Stimulated activated CD8-positive, alpha-beta memory T cell treated with anti-CD3 and anti-CD28 coated beads, Interleukin-2, amount 100 ng/mL, for 48 hours (primary cell): ENCODE measurements around the gene CUL1.

Experiments used
- DNase-seq, 2 donors: peaks; one replicate each; pipeline ENCODE4 v3.0.0-alpha.2; 2020; ENCODE audit warnings: low read depth in 2 of 2

The CUL1 gene

DNA sequence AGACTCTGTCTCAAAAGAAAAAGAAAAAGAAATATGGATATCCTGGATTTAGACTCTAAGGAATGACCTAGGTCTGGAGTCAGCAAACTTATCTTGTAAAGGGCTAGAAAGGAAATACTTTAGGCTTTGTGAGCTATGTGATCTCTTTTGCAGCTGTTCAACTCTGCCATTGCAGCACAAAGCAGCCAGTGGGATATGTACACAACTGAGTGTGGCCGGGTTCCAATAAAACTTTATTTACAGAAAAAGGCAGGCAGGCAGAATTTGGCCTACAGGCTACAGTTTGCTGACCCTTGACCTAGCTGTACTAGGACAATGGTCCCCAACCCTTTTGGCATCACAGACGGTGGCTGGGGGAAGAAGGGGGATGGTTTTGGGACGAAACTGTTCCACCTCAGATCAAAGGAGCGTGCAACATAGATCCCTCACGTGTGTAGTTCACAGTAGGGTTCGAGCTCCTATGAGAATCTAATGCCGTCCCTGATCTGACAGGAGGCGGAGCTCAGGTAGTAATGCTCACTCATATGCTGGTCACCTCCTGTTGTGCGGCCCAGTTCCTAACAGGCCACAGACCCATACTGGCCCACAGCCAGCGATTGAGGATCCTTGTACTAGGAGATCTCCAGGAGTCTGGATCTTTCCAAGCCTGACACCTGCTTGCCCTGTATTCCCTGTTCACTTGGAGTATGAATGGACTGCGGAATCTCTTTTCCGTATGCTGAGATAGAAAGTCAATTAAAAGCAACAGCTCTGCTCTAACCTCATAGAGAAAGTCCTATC is 63.0 kb downstream of the CUL1 start:
- DNase-seq, result no peak

GRCh38 chr7:148763622-148764021 is 64.9 kb downstream of the CUL1 start:
- DNase-seq, result no peak

GRCh38 chr7:148770004-148770403 is 71.3 kb downstream of the CUL1 start:
- no peak for DNase-seq

DNA sequence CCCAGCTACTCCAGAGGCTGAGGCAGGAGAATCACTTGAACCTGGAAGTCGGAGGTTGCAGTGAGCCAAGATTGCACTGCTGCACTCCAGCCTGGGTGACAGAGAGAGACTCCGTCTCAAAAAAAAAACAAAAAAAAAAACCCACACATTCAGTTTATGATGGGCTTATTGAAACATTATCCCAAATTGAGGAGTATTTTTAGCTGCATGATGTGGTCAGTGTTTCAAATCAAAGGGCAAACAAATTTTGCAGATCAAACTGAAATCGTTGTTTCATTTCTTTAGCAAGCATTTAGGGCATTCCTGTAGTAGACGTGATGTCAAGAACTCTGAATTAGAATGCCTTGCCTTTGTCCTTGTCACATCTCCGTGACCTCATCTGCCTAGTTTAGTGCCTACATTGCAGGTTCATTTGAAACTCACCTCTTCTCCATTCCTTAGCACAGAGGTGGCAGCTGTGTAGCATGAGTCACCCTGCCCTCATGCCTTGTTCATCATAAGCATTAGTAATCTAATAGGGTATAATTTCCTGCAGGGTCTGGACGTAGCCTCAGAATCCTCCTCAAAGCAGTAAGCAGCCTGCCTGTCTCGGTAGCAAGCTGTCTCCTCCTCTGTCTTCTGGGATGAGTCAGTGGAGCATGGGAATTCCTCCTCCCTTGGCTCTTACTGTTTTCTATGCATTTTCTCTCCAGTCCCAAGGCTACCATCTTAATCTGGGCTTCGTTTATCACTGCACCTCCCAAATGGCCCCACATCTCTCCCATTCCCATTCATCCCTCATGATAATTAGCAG is 73.8 kb downstream of the CUL1 start:
- DNase-seq, result peak in 1 of 2 donors; percentile 4

GRCh38 chr7:148773334-148773733 is 74.6 kb downstream of the CUL1 start:
- DNase-seq, result no peak

DNA sequence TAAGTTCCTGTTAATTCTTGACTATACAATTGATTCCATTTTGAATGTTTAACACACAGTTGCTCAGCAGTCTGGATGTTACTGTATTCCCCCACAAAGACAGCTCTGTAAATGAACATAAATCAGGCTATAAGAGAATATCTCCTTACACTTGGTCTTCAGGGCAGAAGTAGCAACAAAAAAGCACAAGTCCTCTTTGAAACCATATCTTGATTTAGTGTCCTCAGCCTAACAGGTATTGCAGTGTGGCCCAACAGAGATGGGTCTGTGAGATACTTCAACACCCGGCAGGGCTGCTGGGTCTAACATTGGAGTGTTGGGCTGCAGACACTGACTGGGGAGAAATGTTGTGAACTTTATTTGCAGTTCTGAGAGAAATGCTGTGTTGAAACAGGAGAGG is 75.8 kb downstream of the CUL1 start:
- DNase-seq, result no peak

DNA sequence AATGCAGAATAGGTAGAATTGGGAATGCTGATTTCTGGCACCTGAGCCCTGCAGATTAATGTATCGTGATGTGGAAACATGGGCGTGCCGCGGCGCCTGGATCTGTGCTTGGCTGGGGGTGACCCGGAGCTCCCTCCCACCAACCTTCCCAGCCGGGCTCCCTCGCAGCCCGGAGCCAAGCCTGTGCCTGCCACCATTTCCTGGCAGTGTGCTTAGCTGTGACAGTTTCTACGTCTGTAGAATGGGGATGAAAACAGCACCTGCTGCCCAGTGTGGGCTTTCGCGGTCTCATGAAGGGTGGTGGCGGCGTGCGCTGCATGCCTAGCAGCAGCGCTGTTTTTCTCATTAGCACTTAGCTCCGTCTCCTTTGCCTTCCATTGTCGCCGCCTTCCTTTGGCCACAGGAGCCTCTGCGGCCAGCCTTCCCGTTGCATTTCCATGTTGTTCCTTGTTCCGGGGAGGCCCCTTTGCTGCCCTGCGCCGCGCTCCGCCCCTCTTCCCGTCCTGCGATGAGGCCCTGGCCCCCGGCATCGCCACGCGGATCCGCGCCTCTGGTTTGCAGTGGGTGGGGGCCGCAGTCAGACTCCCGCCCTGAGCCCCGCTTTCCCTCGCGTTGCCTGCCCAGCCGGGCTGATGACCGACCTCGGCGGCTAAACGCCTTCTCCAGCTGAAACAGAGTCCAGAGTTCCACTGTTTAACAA is 84.2 kb downstream of the CUL1 start:
- DNase-seq, result no peak

DNA sequence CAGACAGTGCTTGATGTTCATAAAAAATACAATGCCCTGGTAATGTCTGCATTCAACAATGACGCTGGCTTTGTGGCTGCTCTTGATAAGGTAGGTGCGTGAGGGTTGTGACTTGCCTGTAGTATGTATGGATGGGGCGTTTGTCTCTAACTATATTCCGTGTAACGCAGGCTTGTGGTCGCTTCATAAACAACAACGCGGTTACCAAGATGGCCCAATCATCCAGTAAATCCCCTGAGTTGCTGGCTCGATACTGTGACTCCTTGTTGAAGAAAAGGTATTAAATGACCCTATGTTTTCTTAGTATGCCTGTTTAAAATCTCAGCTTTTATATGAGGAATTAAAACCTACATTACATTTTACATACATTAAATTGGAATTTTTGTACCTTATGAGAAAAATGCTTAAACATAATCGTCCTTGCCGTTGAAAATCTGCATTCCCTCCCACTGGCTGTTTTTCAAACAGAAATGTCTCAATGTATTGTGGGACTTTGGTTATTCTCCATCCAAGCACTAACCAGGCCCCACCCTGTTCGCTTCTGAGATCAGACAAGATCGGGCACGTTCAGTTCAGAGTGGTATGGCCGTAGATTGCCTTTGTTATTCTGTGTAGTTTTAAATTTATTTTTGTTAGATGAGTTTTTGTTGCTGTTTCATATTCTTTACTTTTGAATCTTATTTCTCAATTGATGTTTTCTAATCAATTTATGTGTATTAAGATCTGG is 85.3 kb downstream of the CUL1 start:
- DNase-seq, result no peak

DNA sequence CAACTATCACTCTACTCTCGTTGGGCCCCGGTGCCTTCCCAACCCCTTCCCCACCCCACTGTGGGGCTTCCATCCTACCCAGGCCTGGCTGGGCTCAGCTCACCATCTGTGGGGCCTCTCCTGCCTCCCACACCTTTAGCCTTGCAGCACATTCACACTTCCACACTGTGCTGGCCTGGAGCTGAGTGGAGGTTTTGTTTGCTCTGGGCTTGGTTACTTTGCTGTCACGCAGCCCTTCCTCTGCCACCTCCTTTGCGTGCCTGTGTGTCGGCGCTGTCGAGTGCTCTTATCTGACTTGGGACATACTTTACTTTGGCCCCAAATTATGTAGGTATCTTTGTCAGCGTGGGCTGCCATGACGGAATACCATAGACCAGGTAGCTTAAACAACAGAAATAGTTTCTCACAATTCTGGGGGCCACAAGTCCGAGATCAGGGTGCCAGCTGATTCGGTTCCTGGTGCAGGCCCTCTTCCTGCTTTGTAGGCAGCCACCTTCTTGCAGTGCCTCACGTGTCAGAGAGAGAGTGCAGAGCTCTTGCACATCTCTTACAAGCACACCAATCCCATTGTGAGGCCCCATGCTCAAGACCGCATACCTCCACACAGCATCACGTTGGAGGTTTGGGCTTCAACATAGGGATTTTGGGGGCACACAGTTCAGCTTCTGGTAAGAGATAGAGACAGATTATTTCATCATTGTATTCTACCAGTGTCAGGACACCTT is 89.0 kb downstream of the CUL1 start:
- no peak for DNase-seq

GRCh38 chr7:148789220-148789619 is 90.5 kb downstream of the CUL1 start:
- DNase-seq, result no peak

GRCh38 chr7:148790131-148790726 is 91.5 kb downstream of the CUL1 start:
- no peak for DNase-seq

DNA sequence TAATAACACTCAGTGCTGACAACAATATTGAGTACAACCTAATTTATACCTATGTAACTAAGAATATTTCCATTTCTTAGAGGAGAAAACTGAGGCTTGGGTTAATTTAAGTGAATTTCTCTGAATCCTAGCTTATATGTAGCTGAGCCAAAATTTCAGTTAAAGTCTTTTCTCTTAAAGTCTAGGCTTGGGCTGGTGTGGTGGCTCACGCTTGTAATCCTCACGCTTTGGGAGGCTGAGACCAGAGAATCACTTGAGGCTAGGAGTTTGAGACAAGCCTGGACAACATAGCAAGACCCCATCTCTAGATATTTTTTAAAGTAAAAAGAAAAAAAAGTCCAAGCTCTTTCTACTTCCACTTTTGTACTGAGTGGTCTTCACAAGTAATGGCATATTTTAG is 92.1 kb downstream of the CUL1 start:
- no peak for DNase-seq

DNA sequence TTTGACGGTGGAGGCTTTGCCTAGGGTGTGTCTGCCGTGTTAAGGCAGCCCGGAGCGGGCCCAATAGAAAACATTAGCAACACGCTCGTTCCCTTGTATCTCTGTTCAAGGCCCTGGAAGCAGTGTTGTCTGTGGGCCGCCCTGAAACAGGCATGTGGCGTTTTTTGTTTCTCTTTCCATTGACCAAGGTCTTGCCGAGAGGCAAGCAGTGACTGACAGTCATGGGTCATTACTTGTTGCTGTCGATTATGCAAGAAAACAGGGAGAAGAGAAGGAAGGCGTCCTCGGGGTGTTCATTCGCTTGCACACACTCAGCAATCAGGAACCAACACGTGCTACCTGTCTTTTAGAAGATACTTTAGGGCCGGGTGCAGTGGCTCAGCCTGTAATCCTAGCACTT is 92.8 kb downstream of the CUL1 start:
- no peak for DNase-seq

- no peak for DNase-seq
Measured at GRCh38 chr7:148793590-148793989, 94.9 kb downstream of the CUL1 start.

- DNase-seq, result no peak
Measured at GRCh38 chr7:148794476-148794875, 95.8 kb downstream of the CUL1 start.

DNA sequence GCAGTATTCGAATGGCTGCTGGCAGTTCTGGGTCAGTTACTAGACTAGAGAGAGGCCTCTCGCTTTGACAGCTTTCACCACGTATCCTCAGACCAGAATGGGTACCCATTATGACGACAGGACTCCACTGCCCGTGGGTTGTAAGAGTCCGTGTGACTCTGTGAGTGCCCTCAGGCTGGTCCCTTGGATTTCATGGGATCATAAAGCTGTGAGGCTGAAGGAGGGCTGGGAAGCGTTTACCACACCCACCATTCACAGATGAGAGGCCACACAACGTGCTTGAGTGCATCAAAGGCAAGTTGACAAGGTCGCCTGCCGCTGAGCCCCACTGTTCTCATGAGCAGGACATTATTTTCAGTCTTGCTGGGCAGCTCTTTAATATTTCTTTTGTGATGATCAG is 98.1 kb downstream of the CUL1 start:
- no peak for DNase-seq

DNA sequence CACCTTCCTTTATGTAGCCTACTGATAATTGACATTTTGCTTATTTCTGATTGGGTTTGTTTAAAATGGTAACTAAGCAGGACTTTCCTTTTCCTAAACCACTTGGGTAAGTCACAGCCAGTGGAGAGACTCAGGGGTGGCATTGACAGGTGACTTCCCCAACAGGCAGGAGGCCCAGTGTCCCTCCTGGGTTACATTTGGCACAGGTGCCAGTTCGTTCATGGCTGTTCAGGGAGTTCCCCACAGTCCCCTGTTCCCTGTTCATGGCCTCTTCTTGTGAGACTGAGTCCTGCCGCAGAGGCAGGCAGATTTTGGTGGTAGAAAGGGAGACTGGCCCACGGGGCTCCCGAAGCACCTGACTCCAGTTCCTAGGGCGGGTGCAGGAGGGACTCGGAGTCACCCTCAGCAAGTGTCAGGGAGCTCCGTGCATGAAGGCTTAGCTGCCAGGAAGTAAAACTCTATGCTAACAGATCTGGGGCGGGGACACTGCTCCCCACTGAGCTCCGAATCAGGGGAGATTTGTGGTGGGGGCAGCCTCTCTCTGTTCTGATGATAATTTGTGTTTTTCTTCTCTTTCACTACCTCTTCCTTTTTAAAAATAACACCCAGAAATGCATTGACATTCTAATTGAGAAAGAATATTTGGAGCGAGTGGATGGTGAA is 101.3 kb downstream of the CUL1 start:
- DNase-seq, result no peak

DNA sequence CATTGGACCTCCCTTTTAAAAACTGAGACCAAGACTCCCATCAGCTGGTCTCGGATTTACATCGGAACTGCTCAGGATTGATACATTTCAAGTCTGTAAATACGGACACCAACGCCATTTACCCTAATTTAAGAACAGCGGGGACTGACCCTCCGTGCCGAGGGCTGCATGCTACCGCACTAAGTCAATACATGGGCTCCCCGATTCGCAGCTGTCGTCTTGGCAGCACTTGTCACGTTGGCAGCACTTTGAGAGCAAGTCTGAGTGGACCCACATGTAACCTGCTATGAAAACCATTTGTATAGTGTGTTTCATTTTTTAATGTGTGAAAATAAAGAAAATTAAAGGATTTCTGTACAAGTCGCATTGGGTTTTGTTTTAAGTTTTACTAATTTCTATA is 102.0 kb downstream of the CUL1 start:
- DNase-seq, result no peak

- no peak for DNase-seq
Measured at GRCh38 chr7:148802101-148802493, 103.4 kb downstream of the CUL1 start.

DNA sequence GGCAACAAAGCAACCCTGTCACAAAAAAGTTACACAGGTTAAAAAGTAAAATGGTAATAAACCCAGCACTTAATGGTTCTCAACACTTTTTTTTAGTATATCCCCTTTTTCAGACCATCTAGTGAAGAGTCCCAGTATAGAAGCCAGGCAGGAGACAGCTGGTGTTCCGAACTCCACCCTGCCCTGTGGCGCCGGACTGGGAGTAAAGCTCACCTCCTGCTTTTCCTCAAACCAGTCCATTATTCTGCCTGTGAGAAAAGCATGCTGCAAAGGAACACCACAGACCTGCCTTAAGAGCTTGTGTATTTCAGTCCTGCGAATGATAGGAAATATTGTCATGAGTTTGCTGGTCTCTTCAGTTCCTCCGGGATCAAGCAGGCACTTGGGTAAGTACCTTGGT is 104.4 kb downstream of the CUL1 start:
- no peak for DNase-seq
